DOHH2 (cell line): ENCODE results near the gene PPM1N.

Experiments
- H3F3A ChIP-seq: fragments of 200-600 bp; sonication (generic), shearing (Covaris generic); 2 replicates; pipeline ENCODE4 v1.6.0; 2016; ENCODE audit warnings: antibody characterized with exemption, mild to moderate bottlenecking; ENCODE audit not compliant: control insufficient read depth, insufficient read depth
- H3K27ac ChIP-seq: fragments of 200-600 bp; sonication (generic); 2 replicates; pipeline ENCODE4 v1.5.1; 2014; ENCODE audit warnings: low read depth, mild to moderate bottlenecking, low read length, moderate library complexity
- H3K27me3 ChIP-seq: fragments of 200-600 bp; sonication (generic); 2 replicates; pipeline ENCODE4 v1.6.1; 2014; ENCODE audit warnings: mild to moderate bottlenecking, low read length, mixed read lengths; ENCODE audit not compliant: control insufficient read depth
- H3K36me3 ChIP-seq: fragments of 200-600 bp; sonication (generic); 2 replicates; pipeline ENCODE4 v1.6.1; 2014; ENCODE audit warnings: mild to moderate bottlenecking, low read length, moderate library complexity, mixed read lengths; ENCODE audit not compliant: control insufficient read depth
- H3K4me1 ChIP-seq: fragments of 200-600 bp; sonication (generic); 2 replicates; pipeline ENCODE4 v1.6.1; 2014; ENCODE audit warnings: mild to moderate bottlenecking, low read length, mixed read lengths; ENCODE audit not compliant: control insufficient read depth
- H3K4me2 ChIP-seq: fragments of 200-600 bp; sonication (generic); 2 replicates; pipeline ENCODE4 v1.6.0; 2014; ENCODE audit warnings: mild to moderate bottlenecking, low read length, moderate library complexity
- H3K4me3 ChIP-seq: fragments of 200-600 bp; sonication (generic); 2 replicates; pipeline ENCODE4 v1.5.1; 2014; ENCODE audit warnings: mild to moderate bottlenecking, low read length, mixed read lengths
- H3K79me2 ChIP-seq: fragments of 200-600 bp; sonication (generic); 2 replicates; pipeline ENCODE4 v1.6.1; 2014; ENCODE audit warnings: mild to moderate bottlenecking, low read length, mixed read lengths; ENCODE audit not compliant: control insufficient read depth
- H3K9me2 ChIP-seq: fragments of 200-600 bp; sonication (generic); replicated peaks from 2 replicates; pipeline ENCODE4 v1.6.1; 2014; ENCODE audit warnings: mild to moderate bottlenecking, low read length, mixed read lengths; ENCODE audit not compliant: control insufficient read depth
- H3K9me3 ChIP-seq: fragments of 200-600 bp; sonication (generic); 2 replicates; pipeline ENCODE4 v1.6.1; 2014; ENCODE audit warnings: antibody characterized with exemption, low read length, mixed read lengths; ENCODE audit not compliant: control insufficient read depth, insufficient read depth
- H4K20me1 ChIP-seq: fragments of 200-600 bp; sonication (generic); 2 replicates; pipeline ENCODE4 v1.6.0; 2014; ENCODE audit warnings: low read depth, mild to moderate bottlenecking, antibody characterized with exemption, low read length, moderate library complexity; ENCODE audit not compliant: control insufficient read depth, insufficient read depth
- EZH2phosphoT487 ChIP-seq: fragments of 200-600 bp; sonication (generic); IDR thresholded peaks from 2 replicates; pipeline ENCODE4 v1.6.1; 2017; ENCODE audit warnings: borderline replicate concordance, mild to moderate bottlenecking, antibody characterized with exemption, low read length, moderate library complexity, mixed read lengths
- TF ChIP-seq, protein P1 (sequence below): fragments of 200-600 bp; sonication (generic); IDR thresholded peaks from one replicate; pipeline ENCODE4 v1.5.1; 2014; ENCODE audit warnings: antibody characterized with exemption, mild to moderate bottlenecking, low read depth, low read length; ENCODE audit not compliant: poor library complexity, severe bottlenecking

PPM1N gene

DNA sequence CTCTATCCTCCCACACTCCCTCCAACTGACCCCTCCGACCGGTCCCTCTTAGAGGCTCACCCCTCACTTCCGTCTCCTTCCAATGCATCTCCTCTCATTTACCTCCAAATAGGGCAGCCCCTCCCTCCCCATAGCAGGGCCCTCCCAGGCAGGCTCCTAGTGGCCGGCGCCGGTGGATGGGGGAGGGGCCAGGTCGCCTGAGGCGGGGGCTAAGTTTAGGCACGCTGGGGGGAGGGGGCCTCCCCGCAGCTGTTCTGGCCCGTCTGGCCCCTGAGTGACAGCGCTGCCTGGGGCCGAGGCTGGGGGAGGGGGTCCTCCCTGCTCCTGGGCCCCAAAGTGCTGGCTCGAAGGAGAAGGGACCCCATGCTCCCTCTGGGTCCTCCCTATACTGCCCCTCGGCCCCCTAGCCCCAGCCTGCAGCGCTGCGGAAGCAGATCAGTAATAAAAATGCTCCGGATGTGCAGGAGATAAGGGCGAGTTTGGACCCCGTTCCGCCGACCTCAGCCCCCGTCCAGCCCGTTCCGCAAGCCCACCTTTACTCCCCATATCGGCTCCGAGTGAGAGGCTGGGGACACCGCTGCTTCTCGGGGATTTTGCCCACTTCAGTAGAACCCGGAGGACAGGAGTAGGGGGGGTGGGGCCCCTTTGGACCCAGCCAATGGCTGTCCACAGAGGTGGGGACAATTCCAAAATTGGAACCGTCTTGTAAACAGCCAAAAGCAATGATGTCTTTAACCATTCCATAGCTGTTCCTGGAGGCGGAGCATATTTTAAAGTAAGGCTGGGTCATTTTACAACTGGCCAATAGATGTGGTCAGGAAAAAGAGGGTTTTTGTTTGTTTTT lies 5.4 kb upstream of the PPM1N start:
- Histone ChIP-seq H3K27ac (peak overlapping the region; percentile 69), H3F3A (peaks cover 15% of the 10 kb centered on the region), H3K9me3 (no peaks in the 10 kb centered on the region), H3K36me3 (no peaks in the 10 kb centered on the region), H3K4me2 (peak overlapping the region; percentile 95), H3K79me2 (peaks cover 6% of the 10 kb centered on the region; the same call in 1 of the 2 replicates), H4K20me1 (no peaks in the 10 kb centered on the region; the same call in 1 of the 2 replicates), H3K4me1 (peaks cover 41% of the 10 kb centered on the region), H3K9me2 (no peaks in the 10 kb centered on the region), H3K4me3 (peak overlapping the region; percentile 83), H3K27me3 (peaks cover 21% of the 10 kb centered on the region)
- no peak for TF ChIP-seq EZH2phosphoT487
- TF ChIP-seq, protein P1, sequence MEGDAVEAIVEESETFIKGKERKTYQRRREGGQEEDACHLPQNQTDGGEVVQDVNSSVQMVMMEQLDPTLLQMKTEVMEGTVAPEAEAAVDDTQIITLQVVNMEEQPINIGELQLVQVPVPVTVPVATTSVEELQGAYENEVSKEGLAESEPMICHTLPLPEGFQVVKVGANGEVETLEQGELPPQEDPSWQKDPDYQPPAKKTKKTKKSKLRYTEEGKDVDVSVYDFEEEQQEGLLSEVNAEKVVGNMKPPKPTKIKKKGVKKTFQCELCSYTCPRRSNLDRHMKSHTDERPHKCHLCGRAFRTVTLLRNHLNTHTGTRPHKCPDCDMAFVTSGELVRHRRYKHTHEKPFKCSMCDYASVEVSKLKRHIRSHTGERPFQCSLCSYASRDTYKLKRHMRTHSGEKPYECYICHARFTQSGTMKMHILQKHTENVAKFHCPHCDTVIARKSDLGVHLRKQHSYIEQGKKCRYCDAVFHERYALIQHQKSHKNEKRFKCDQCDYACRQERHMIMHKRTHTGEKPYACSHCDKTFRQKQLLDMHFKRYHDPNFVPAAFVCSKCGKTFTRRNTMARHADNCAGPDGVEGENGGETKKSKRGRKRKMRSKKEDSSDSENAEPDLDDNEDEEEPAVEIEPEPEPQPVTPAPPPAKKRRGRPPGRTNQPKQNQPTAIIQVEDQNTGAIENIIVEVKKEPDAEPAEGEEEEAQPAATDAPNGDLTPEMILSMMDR, result no peak

- H3K9me3 ChIP-seq, result no peaks in the 10 kb centered on the region
- H3K27me3 ChIP-seq, result peaks cover 21% of the 10 kb centered on the region
- H4K20me1 ChIP-seq, result no peaks in the 10 kb centered on the region; the same call in 1 of the 2 replicates
- peaks cover 56% of the 10 kb centered on the region for H3K4me1 ChIP-seq
- no peak overlapping the region for H3K27ac ChIP-seq
- no peaks in the 10 kb centered on the region for H3K9me2 ChIP-seq
- no peaks in the 10 kb centered on the region for H3K36me3 ChIP-seq
- TF ChIP-seq EZH2phosphoT487, result no peak
- TF ChIP-seq, protein P1, result no peak
- H3K4me3 ChIP-seq, result no peak overlapping the region
- 0 out of 2 replicates have a peak overlapping the region, but pooled peaks have one; percentile 34 for H3K4me2 ChIP-seq
- peaks cover 19% of the 10 kb centered on the region for H3F3A ChIP-seq
- H3K79me2 ChIP-seq, result peaks cover 6% of the 10 kb centered on the region; the same call in 1 of the 2 replicates
Observed at GRCh38 chr19:45494261-45494916, 3.9 kb upstream of the PPM1N start.

DNA sequence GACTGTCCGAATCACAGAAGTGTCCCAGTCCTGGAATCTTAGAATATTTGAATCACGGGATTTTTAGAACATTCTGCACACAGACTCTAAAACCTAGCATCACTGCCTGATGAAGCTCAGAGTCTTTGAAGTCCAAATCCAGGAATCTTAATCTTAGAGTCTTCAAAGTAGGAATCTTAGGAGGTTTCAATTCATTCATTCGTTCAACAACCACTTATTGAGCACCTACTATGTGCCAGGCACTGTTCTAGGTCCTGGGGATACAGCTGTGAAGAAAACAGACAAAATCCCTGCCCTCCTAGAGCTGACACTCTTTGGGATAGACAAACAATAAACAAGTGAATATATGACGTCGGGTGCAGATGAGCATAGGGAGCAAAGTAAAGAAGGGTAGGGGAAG lies 3.1 kb upstream of the PPM1N start:
- TF ChIP-seq, protein P1, result no peak
- TF ChIP-seq EZH2phosphoT487, result no peak
- Histone ChIP-seq H3K9me3 (no peaks in the 10 kb centered on the region), H3K27me3 (peaks cover 21% of the 10 kb centered on the region), H3K79me2 (peaks cover 6% of the 10 kb centered on the region; the same call in 1 of the 2 replicates), H3K4me2 (no peak overlapping the region), H3K27ac (no peak overlapping the region), H3K4me1 (peaks cover 62% of the 10 kb centered on the region), H3K36me3 (no peaks in the 10 kb centered on the region), H3F3A (peaks cover 19% of the 10 kb centered on the region), H3K9me2 (no peaks in the 10 kb centered on the region), H4K20me1 (no peaks in the 10 kb centered on the region; the same call in 1 of the 2 replicates), H3K4me3 (no peak overlapping the region)
